ENCODE measurements around the gene ZNF124. TPM values are rescaled to one million over a fixed set of nuclear protein-coding genes. Genes with fewer than 3 reads are reported as not detected.

Gene ZNF124
- total and polyA plus RNA-seq, 2 of the 13 experiments (the other 11 are each of a cell fraction or from before 2014, with no cell fraction given), result 9.7 to 134 TPM

- POLR2A ChIA-PET, result no interaction called here
- peaks cover 29% of the 10 kb centered on the region for H3K4me1 ChIP-seq (ENCODE audit: insufficient read depth, low read length)
- peaks cover 0 to 21% of the 10 kb centered on the region in 2 experiments; a peak in 2 of 5 replicates for H3K36me3 ChIP-seq (replicated peaks in 1 of 2; ENCODE audit: control insufficient read depth in 1 of 2, insufficient read depth in 2 of 2, low read length in 2 of 2)
- no peak overlapping the region for H2AFZ ChIP-seq (ENCODE audit: low read length)
- TF ChIP-seq ZNF34 (CRISPR knock-in tag; IDR thresholded peaks at IDR 0.05; ENCODE audit: borderline replicate concordance) (no peak), CBFB (CRISPR knock-in tag; IDR thresholded peaks at IDR 0.05) (no peak), HOMEZ (CRISPR knock-in tag; IDR thresholded peaks at IDR 0.05; ENCODE audit: low read depth) (no peak), ZNF766 (CRISPR knock-in tag; IDR thresholded peaks at IDR 0.05; ENCODE audit: borderline replicate concordance) (no peak), ELF4 (CRISPR knock-in tag; IDR thresholded peaks at IDR 0.05; ENCODE audit: borderline replicate concordance) (no peak), ZNF891 (CRISPR knock-in tag; IDR thresholded peaks at IDR 0.05) (no peak)
- TF ChIP-seq, protein P1, sequence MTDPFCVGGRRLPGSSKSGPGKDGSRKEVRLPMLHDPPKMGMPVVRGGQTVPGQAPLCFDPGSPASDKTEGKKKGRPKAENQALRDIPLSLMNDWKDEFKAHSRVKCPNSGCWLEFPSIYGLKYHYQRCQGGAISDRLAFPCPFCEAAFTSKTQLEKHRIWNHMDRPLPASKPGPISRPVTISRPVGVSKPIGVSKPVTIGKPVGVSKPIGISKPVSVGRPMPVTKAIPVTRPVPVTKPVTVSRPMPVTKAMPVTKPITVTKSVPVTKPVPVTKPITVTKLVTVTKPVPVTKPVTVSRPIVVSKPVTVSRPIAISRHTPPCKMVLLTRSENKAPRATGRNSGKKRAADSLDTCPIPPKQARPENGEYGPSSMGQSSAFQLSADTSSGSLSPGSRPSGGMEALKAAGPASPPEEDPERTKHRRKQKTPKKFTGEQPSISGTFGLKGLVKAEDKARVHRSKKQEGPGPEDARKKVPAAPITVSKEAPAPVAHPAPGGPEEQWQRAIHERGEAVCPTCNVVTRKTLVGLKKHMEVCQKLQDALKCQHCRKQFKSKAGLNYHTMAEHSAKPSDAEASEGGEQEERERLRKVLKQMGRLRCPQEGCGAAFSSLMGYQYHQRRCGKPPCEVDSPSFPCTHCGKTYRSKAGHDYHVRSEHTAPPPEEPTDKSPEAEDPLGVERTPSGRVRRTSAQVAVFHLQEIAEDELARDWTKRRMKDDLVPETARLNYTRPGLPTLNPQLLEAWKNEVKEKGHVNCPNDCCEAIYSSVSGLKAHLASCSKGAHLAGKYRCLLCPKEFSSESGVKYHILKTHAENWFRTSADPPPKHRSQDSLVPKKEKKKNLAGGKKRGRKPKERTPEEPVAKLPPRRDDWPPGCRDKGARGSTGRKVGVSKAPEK (CRISPR knock-in tag; IDR thresholded peaks at IDR 0.05; ENCODE audit: borderline replicate concordance), result no peak
- no peak overlapping the region for H3K9ac ChIP-seq (ENCODE audit: insufficient read depth, low read depth, low read length)
- peaks cover 51% of the 10 kb centered on the region for H3K9me3 ChIP-seq (ENCODE audit: low read length)
- H3K4me3 ChIP-seq (replicated peaks in 1 of 3; ENCODE audit: insufficient read depth in 1 of 3, low read depth in 2 of 3, low read length in 3 of 3), result no peak overlapping the region
- CTCF ChIA-PET (ENCODE audit: low intra/inter-chr PET ratio, low total read pairs), result no interaction called here
- BruUV-seq (replicated peaks), result no TSS peak
- in situ Hi-C loops (cut with HindIII; ENCODE audit: extremely low pct_ligation_motif_present, low pct_unique_long_range_greater_than_20kb) (no loop called here), intact Hi-C loops (cut with micrococcal nuclease; ENCODE audit: unreplicated experiment) (loop anchor here (5.0 kb wide), 1 partner anchor 933 kb away; the partner anchor contains the start of gene OR2L13)
- H3K27ac ChIP-seq (ENCODE audit: extremely low read length, insufficient read depth, low read length), result no peak overlapping the region
- FAIRE-seq (no peak), DNase-seq (ENCODE audit: low spot score) (no peak), ATAC-seq (no peak)
- H4K20me1 ChIP-seq (ENCODE audit: insufficient read depth, low read length), result peaks cover 14% of the 10 kb centered on the region; the same call in 1 of the 2 replicates
- peaks cover 93% of the 10 kb centered on the region for H3K79me2 ChIP-seq (ENCODE audit: insufficient read depth, low read length)
- H3K27me3 ChIP-seq (ENCODE audit: control insufficient read depth in 1 of 2, insufficient read depth in 2 of 2, low read length in 2 of 2), result no peaks in the 10 kb centered on the region; a peak in 1 of 5 replicates
- 96% methylated on average over 6 of the region's 6 CpGs for WGBS (ENCODE audit: low lambda C conversion rate)
- no peak overlapping the region for H3K4me2 ChIP-seq (ENCODE audit: low read depth, low read length)
Measured at GRCh38 chr1:247164694-247165093, 7.1 kb downstream of the ZNF124 start.

Measured in HepG2 (cell line).